HCT116 (cell line): ENCODE measurements around the gene MRPL47.

Experiments used
- CBX3 ChIP-seq: IDR thresholded peaks from 2 replicates; pipeline ENCODE4 v1.6.1; 2012; ENCODE audit warnings: low read depth
- CTCF ChIP-seq, 3 experiments: fragments of 200-600 bp in 1 of 3; sonication (generic) in 1 of 3; IDR thresholded peaks in 2 of 3; conservative IDR thresholded peaks in 1 of 3; 2 replicates each; pipeline ENCODE4 v1.5.1; 2012 to 2017; ENCODE audit warnings: low read depth in 2 of 3, low read length in 2 of 3, antibody characterized with exemption in 1 of 3, borderline replicate concordance in 1 of 3, control low read depth in 1 of 3, mild to moderate bottlenecking in 1 of 3, mixed read lengths in 1 of 3, mixed run types in 1 of 3, moderate library complexity in 1 of 3; ENCODE audit not compliant: insufficient read depth in 1 of 3
- EZH2 ChIP-seq: fragments of 200-600 bp; sonication (generic); IDR thresholded peaks from 2 replicates; pipeline ENCODE4 v1.6.1; 2017; ENCODE audit warnings: antibody characterized with exemption, mixed run types
- MAX ChIP-seq: IDR thresholded peaks from 2 replicates; pipeline ENCODE4 v1.6.1; 2012
- POLR2A ChIP-seq: IDR thresholded peaks from 2 replicates; pipeline ENCODE4 v1.7.0; 2011; ENCODE audit warnings: borderline replicate concordance; ENCODE audit not compliant: insufficient read depth, insufficient read length; ENCODE audit errors: extremely low read depth
- RAD21 ChIP-seq: IDR thresholded peaks from 2 replicates; pipeline ENCODE4 v1.6.1; 2012; ENCODE audit warnings: low read depth, mild to moderate bottlenecking
- REST ChIP-seq: IDR thresholded peaks from 2 replicates; pipeline ENCODE4 v1.6.1; 2012; ENCODE audit warnings: low read depth
- YY1 ChIP-seq: IDR thresholded peaks from 2 replicates; pipeline ENCODE4 v1.6.1; 2011; ENCODE audit warnings: low read length, low read depth, moderate library complexity, mild to moderate bottlenecking; ENCODE audit not compliant: insufficient replicate concordance; ENCODE audit errors: extremely low read depth
- ZBTB33 ChIP-seq: IDR thresholded peaks from 2 replicates; pipeline ENCODE4 v1.6.1; 2011; ENCODE audit warnings: mild to moderate bottlenecking, low read length, moderate library complexity; ENCODE audit not compliant: insufficient replicate concordance; ENCODE audit errors: extremely low read depth

GRCh38 chr3:179599531-179599930, 4.9 kb downstream of the MRPL47 start:
- TF ChIP-seq CTCF (IDR thresholded peaks at IDR 0.05 in 2 of 3, conservative IDR thresholded peaks at IDR 0.05 in 1 of 3; ENCODE audit: borderline replicate concordance in 1 of 3, insufficient read depth in 1 of 3, low read depth in 2 of 3, low read length in 2 of 3) (no peak), POLR2A (no peak), RAD21 (no peak), MAX (no peak), REST (no peak), EZH2 (no peak), ZBTB33 (no peak), CBX3 (no peak), YY1 (no peak)
